Measurements from ENCODE around the gene MACROD2.

- TF ChIP-seq MAFK (IDR thresholded peaks at IDR 0.05; ENCODE audit: low read depth, low read length) (no peak), CTCF (conservative IDR thresholded peaks at IDR 0.05; ENCODE audit: low read depth, low read length) (no peak), BHLHE40 (IDR thresholded peaks at IDR 0.05; ENCODE audit: low read depth, low read length) (no peak), POLR2A (IDR thresholded peaks at IDR 0.05; ENCODE audit: low read depth, low read length) (no peak)
Observed at GRCh38 chr20:15837563-15837962, 1842.2 kb downstream of the MACROD2 start.

All from IMR-90 (cell line).